ENCODE results near the gene NFIC.
"Not testable (repeated sequence)": the region's sequence is repeated elsewhere in the genome, so short reads cannot be mapped to it uniquely, and the experiment has no call there.

NFIC gene

DNA sequence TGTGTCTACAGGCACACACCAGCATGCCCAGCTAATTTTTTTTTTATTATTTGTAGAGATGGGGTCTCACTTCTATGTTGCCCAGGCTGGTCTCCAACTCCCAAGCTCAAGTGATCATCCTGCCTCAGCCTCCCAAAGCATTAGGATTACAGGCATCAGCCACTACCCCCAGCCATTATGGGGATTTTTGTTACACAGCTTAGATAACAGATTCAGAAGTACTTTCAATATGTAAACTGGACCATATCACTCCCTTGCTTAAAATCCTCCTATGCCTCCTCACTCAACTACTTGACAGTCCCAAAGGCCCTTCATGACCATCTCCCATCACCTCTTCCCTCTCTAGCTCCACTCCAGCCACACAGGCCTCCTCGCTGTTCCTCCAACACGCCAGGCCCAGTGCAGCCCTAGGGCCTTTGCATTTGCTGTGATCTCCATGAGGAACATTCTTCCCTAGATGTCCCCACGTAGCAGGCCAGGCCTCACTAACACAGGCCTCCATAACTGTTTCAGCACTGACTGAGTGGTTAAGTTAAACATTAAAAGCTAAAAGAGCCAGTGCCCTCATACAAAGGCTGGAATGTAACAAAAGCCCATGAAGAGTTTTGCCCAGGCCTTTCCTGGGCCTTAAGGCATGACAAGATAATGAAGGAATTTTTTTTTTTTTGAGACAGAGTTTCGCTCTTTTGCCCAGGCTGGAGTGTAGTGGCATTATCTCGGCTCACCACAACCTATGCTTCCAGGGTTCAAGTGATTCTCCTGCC lies 131.6 kb downstream of the NFIC start:
- no peak for DNase-seq

DNA sequence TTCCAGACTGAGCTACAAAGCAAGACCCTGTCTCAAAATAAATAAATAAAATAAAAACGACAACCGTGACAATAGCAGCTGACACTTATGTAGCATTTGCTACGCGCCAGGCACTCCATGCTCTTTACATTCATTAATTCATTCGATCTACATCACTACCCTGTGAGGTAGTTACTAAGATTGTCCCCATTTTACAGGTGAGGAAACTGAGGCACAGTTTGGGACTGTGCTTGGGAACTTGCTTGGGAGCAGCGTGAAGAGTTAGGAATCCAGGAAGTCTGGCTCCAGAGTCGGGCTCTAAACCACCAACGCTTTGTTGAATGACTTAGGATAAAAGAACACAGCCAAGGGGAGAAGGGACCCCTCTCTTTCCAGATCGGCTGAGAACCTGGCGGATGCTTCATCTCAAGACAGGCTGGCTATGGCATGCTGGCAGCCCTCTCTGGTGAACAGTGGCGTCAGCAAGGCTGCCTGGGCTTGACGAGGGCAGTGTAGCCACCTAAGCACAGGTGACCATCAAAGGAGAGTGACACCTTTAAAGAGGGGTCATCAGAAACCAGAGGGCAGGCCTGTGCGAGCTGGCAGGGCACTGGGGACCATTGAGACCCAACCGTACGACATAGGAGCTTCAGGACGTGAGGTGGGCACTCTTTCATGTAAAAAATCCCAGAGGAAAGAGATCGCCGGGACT lies 133.5 kb downstream of the NFIC start:
- DNase-seq = no peak

DNA sequence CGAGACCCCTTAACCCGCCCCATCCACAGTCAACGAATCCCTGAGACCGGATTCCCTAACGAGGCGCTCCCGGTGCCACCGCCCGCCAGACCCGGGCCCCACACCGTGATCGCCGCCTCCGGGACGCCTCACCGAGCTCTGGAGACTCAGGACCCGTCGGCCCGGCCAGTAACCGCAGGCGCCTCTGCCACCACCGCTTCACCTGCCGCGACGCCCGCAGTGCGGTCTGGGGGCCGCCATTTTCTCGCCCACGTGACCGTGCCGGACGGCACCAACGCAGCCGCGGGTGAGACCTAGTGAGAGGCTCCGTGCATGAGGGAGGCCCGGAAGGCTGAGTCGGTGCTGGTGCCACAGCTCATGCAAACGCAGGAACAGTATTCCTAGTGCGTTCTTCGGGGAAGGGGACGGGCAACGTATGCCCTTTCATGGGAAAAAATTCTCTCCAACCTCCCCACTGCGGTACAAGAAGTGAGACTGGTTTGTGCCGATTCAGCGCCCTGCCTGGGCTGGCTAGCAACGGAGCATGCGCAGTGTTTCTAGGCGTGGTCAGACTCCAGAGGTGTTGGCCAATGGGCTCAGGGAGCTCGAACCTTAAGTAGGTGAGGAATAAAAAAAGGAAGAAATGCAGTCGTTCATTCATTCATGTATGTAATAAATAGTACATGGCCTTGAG lies 134.2 kb downstream of the NFIC start, which contains the start of gene DOHH:
DOHH (minus strand) TSS at position 246 of the 673 bp plus-strand sequence. CDS start 3,860 bp downstream, outside the sequence.
- peak; percentile 95 for DNase-seq

DNA sequence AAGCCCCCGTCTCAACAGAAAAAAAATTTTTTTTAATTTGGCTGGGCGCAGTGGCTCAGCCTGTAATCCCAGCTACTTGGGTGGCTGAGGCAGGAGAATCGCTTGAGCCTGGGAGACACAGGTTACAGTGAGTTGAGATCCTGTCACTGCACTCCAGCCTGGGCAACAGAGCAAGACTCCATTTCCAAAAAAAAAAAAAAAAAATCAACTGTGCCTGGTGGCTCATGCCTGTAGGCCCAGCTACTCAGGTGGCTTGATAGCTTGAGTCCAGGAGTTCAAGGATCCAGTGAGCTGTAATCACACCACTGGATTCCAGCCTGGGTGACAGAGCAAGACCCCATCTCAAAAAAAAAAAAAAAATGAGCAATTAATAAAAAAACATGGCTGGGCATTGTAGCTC lies 135.4 kb downstream of the NFIC start:
- DNase-seq = no peak

DNA sequence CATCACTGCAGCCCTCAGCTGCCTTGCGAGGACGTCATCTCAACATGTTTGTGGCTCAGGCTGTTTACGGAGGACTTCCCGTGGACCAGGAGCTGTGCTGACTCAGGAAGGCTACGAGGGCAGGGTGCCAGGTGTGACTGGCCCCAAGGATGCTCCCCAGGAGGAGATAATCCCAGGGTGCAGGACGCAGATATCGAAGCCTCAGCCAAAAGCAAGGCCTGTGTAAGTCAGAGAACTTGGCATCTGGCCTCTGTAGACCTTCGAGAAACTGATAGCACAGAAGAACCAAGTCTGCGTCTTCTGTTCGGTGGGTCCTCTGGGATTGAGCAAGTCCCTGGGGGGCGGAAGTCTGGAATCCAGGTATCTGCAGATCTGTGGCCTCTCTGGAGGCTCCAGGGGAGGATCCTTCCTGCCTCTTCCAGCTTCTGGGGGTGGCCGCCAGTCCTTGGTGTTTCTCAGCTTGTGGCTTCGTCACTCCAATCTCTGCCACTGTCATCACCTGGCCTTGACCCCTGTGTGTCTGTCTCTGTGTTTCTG lies 136.7 kb downstream of the NFIC start:
- DNase-seq = no peak

GRCh38 chr19:3504735-3505134 lies 138.4 kb downstream of the NFIC start:
- peak; percentile 1 for DNase-seq

GRCh38 chr19:3505598-3506383 lies 139.4 kb downstream of the NFIC start, which contains the start of gene FZR1:
Gene FZR1 (plus strand): TSS chr19:3506311. CDS start chr19:3522990, 16,679 bp downstream.
- DNase-seq = peak; percentile 97

DNA sequence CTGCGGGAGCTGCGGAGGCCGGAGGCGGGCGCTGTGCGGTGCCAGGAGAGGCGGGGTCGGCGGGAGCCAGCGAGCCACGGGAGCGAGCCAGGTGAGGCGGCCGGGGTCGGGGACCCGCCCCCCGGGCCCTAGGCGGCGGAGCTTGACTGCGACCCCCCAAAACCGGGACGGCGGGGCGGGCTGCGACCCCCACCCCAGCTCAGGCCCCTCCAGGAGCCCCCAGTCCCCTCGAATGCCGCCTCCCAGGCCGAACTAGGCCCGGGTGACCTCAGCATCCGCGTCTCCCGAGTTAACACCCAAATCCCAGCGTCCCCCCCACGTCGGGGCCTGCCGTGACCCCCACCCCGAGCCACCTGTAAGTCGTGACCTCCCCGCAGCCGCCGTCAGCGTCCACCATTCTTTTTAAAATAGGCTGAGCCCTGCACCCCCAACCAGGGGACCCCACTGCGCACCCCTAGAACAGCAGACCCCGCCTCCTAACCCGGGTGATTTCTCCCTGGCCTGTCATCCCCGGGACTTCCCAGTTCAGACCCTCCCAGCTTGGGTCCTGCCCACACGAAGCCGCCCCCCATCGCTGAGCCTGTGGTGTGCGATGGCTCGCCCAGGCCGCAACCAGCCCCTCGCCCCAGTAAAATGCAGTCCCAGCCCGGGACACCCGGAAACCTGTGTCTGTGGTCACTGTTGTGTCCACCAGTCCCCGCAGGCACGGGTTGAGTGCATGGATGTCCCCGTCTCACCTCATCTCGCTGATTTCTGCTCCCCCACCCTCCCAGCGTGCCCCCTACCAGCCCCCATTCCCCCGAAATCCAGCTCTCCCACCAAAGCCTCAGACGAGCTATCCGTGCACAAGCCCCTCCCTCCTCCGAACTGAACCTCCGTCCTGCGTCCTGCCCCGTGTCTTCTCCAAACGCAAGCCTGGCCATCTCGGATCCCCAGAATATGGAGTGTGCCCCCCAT lies 140.3 kb downstream of the NFIC start:
- DNase-seq = peak; percentile 14

- DNase-seq = no peak
These were observed 141.2 kb downstream of the NFIC start for GRCh38 chr19:3507371-3508120.

- not testable (repeated sequence) for DNase-seq
These were observed 141.8 kb downstream of the NFIC start for GRCh38 chr19:3508121-3508661.

DNA sequence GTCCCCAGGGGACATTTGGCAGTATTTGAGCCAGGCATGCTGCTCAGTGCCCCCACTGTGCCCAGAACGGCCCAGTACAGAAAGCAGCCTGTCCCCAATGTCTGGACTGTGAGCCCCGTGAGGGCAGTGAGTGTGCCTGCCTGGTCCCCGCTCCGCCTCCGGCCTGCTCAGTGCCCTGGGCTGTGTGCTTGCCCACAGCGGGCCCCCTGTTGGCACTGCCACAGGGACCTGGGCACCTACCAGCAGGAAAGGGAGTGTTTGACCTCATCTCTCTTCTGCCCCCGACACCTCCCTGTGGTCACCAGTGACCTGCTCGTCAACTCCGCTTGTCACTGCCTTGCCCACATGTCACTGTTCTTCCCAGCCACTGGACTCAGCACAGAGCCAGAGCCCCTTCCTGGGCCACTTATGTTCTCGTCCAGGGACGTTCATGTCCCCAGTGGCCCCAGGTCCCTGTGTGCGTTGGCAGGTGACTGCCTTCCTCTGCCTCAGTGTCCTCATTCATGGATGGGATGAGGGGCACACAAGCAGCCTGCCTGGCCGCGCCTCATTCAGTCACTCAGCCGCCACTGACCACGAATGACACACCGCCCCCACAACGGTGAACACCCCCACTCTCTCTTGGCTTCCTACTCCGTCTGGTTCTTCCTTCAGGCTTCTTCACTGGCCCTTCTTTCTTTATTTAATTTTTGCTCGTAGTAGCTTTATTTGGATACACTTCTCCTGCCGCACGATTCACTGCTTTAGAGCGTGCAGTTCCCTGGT lies 142.6 kb downstream of the NFIC start:
- DNase-seq = no peak

GRCh38 chr19:3509566-3509989 lies 143.2 kb downstream of the NFIC start:
- no peak for DNase-seq

DNA sequence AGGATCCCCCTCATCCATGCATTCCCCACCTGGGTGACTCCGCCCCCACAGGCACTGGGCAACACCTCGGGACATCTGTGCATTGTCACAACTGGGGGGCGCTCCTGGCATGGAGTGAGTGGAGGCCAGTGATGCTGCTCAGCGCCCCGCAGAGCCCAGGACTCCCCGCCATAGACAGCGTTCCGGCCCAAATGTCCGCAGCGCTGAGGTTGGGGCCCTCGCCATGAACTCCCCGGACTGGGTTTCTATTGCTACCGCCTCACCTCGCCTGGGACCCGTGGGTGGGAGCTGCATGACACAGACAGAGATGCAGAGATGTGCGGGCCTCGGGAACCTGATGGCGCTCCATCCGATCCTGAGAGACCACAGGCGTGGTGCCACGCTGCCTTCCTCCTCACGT lies 144.3 kb downstream of the NFIC start:
- DNase-seq = no peak

DNA sequence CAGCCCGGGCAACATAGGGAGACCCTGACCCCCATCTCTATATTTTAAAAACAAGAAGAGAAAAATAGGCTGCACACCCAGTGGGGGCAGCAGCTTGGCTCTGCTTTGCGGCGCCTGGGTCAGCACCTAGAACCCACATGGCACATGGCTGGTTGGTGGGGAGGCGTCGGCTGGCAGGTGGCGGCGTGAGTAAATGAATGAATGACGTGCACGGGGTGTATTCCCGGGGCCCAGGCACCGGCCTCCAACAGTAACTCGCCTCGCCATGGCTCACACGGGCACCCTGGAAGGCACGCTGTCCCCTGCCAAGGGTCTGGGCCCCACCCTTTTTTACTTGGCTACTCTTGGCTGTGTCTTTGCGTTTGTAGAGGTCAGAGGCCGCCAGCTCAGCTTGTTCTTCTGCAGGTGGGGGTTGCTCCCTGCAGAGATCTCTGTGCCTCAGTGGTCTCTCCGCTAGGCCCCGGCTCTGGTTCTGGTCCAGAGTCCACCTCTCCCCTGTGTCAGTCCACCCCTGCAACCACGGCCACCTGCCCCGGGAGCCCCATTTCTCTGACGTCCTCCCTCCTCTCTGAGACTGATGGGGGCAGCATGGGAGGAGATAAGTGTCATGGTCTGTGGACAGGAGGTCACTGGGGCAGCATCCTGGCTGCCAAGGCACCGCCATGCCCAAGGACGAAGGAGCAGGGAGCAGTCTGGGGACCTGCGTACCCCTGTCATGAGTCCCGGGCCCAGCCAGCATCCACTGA lies 145.3 kb downstream of the NFIC start:
- no peak for DNase-seq

- DNase-seq = no peak
These were observed 146.3 kb downstream of the NFIC start for GRCh38 chr19:3512562-3513228.

GRCh38 chr19:3513229-3514140 lies 147.1 kb downstream of the NFIC start:
- no peak for DNase-seq

DNA sequence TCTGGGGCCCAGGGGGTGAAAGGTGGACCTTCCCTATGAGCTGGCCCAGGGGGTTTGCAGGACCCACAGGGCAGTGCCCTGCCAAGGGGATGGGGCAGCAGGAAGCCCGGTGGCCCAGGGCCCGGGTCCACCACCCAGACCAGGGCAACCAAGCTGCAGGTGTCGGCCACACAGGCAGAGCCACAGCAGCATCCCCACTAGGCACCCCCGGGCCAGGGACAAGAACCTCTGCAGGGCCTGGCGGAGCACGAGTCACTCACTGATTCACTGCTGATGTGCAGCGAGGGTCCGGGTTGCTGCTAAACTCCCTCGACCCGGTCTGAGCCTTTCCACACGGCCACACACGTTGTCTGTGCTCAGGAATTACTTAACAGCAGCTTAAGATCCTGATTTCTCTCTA lies 148.5 kb downstream of the NFIC start:
- no peak for DNase-seq

Measured in OCI-M1 (cell line).